ENCODE results near the gene LPAR1. TPM values are rescaled to one million over a fixed set of nuclear protein-coding genes. Genes with fewer than 3 reads are reported as not detected.

Gene LPAR1
- total and polyA plus RNA-seq, 2 of the 8 experiments (the other 6 are each of a cell fraction or from before 2014, with no cell fraction given) = 3.4 to 5.1 TPM

- no peak overlapping the region for H3K14ac ChIP-seq (ENCODE audit: insufficient read length)
- no peak overlapping the region for H3K4me2 ChIP-seq (ENCODE audit: insufficient read depth in 1 of 2, low read depth in 2 of 2, low read length in 2 of 2)
- no peaks in the 10 kb centered on the region for H3K4me1 ChIP-seq (replicated peaks in 1 of 4; ENCODE audit: control insufficient read depth in 3 of 4, insufficient read depth in 4 of 4, low read length in 3 of 4)
- H3K18ac ChIP-seq (ENCODE audit: extremely low read depth, low read length) = no peak overlapping the region
- H4K91ac ChIP-seq (replicated peaks; ENCODE audit: insufficient read length, low read length) = no peak overlapping the region
- H3K79me2 ChIP-seq (ENCODE audit: control insufficient read depth in 1 of 2, insufficient read depth in 2 of 2, low read length in 2 of 2) = no peaks in the 10 kb centered on the region
- H4K8ac ChIP-seq (ENCODE audit: extremely low read depth, insufficient read depth, low read length) = no peak overlapping the region
- no peak for FAIRE-seq
- H2BK15ac ChIP-seq (ENCODE audit: low read length) = no peak overlapping the region
- H2BK12ac ChIP-seq (ENCODE audit: low read depth, low read length) = no peak overlapping the region
- CTCF ChIA-PET (ENCODE audit: partially characterized antibody) = no interaction called here
- no peaks in the 10 kb centered on the region for H3K23me2 ChIP-seq (ENCODE audit: low read depth, low read length)
- H2BK5ac ChIP-seq (ENCODE audit: low read depth, low read length) = no peak overlapping the region
- H2AFZ ChIP-seq (ENCODE audit: low read length) = no peak overlapping the region
- TF ChIP-seq SRF (IDR thresholded peaks at IDR 0.05; ENCODE audit: low read depth, low read length) = no peak
- no peak for TF ChIP-seq YY1 (IDR thresholded peaks at IDR 0.05; ENCODE audit: low read depth, low read length)
- TF ChIP-seq TCF12 (IDR thresholded peaks at IDR 0.05; ENCODE audit: low read depth, low read length) = no peak
- TF ChIP-seq SIRT6 (IDR thresholded peaks at IDR 0.05; ENCODE audit: low read length) = no peak
- TF ChIP-seq NRF1 (IDR thresholded peaks at IDR 0.05; ENCODE audit: low read depth, low read length) = no peak
- no peak for TF ChIP-seq JUN (IDR thresholded peaks at IDR 0.05; ENCODE audit: low read depth, low read length)
- TF ChIP-seq SAP30 (IDR thresholded peaks at IDR 0.05; ENCODE audit: insufficient read depth, insufficient replicate concordance, low read length) = no peak
- no peak for TF ChIP-seq E2F6 (IDR thresholded peaks at IDR 0.05)
- TF ChIP-seq EGR1 (IDR thresholded peaks at IDR 0.05; ENCODE audit: borderline replicate concordance, low read depth, low read length) = no peak
- TF ChIP-seq CHD1 (IDR thresholded peaks at IDR 0.05; ENCODE audit: low read depth, low read length) = no peak
- TF ChIP-seq POLR2A (IDR thresholded peaks at IDR 0.05; ENCODE audit: control extremely low read depth in 1 of 2, low read depth in 2 of 2, low read length in 2 of 2) = no peak
- no peak for TF ChIP-seq RAD21 (IDR thresholded peaks at IDR 0.05 in 1 of 2, conservative IDR thresholded peaks at IDR 0.05 in 1 of 2; ENCODE audit: low read depth in 2 of 2, low read length in 2 of 2)
- TF ChIP-seq TAF7 (optimal IDR thresholded peaks at IDR 0.05; ENCODE audit: borderline replicate concordance, low read depth, low read length) = no peak
- TF ChIP-seq ASH2L (IDR thresholded peaks at IDR 0.05; ENCODE audit: low read length) = no peak
- no peak for TF ChIP-seq BACH1 (IDR thresholded peaks at IDR 0.05; ENCODE audit: low read length)
- no peak overlapping the region for H2AK5ac ChIP-seq (ENCODE audit: low read depth, low read length)
- no peaks in the 10 kb centered on the region for H3K9me3 ChIP-seq (ENCODE audit: insufficient read depth in 2 of 2, low read depth in 1 of 2, low read length in 1 of 2)
- no peak overlapping the region for H2BK120ac ChIP-seq (replicated peaks; ENCODE audit: low read depth, low read length)
- H3K4me3 ChIP-seq (ENCODE audit: extremely low read depth in 1 of 4, insufficient read depth in 2 of 4, low read depth in 3 of 4, low read length in 4 of 4) = no peak overlapping the region
- no peaks in the 10 kb centered on the region for H3K27me3 ChIP-seq (replicated peaks in 1 of 4; ENCODE audit: control insufficient read depth in 3 of 4, extremely low read depth in 1 of 4, insufficient read depth in 3 of 4, low read length in 3 of 4)
- H3K79me1 ChIP-seq (ENCODE audit: low read depth, low read length) = no peaks in the 10 kb centered on the region
- no peak overlapping the region for H3K9ac ChIP-seq (replicated peaks in 1 of 4; ENCODE audit: extremely low read depth in 1 of 4, low read depth in 3 of 4, low read length in 3 of 4)
- WGBS, 2 experiments (ENCODE audit: extremely low coverage in 1 of 2, insufficient coverage in 1 of 2, insufficient read length in 1 of 2, insufficient replicate concordance in 2 of 2, low coverage in 1 of 2, low lambda C conversion rate in 2 of 2, missing lambda C conversion rate in 1 of 2) = 95% methylated on average over 1 of the region's 1 CpG; no CpG with 5 or more reads in 1 of the 2 experiments
- H3K36me3 ChIP-seq (ENCODE audit: control insufficient read depth in 2 of 4, insufficient read depth in 4 of 4, low read length in 3 of 4) = no peaks in the 10 kb centered on the region
- no peak for DNase-seq (ENCODE audit: low read depth in 1 of 2, low spot score in 2 of 2)
- H3K23ac ChIP-seq (ENCODE audit: insufficient read length) = no peak overlapping the region
- no peak overlapping the region for H2BK20ac ChIP-seq (ENCODE audit: low read length)
- H3K4ac ChIP-seq (replicated peaks; ENCODE audit: insufficient read length, low read depth, low read length) = no peak overlapping the region
- POLR2A ChIA-PET (ENCODE audit: partially characterized antibody) = no interaction called here
- no peak overlapping the region for H3K56ac ChIP-seq (replicated peaks; ENCODE audit: insufficient read length, low read depth, low read length)
- H4K5ac ChIP-seq (ENCODE audit: insufficient read length, low read depth, low read length) = no peak overlapping the region
- no peaks in the 10 kb centered on the region for H4K20me1 ChIP-seq (replicated peaks in 1 of 2; ENCODE audit: control insufficient read depth in 1 of 2, insufficient read depth in 2 of 2, low read length in 2 of 2)
- no peak overlapping the region for H3K27ac ChIP-seq (ENCODE audit: low read depth, low read length)
Measured at GRCh38 chr9:111016016-111016415, 22.3 kb downstream of the LPAR1 start.
